Pancreas (tissue), 10 donors: ENCODE data around the gene SH3RF3. TPM values are rescaled to one million over a fixed set of nuclear protein-coding genes. Genes with fewer than 3 reads are reported as not detected.
A peak's percentile ranks its signal among the peaks of the same experiment; 100 is the strongest.

ENCODE experiments used
- ATAC-seq, 4 donors: fragments of 200-7000 bp; cut with Tn5 transposase; one replicate each; pipeline versions ENCODE4 v1.8.0 to v1.9.1; 2020; ENCODE audit warnings: mild to moderate bottlenecking in 4 of 4, moderate library complexity in 4 of 4
- DNase-seq, 6 donors: peaks; one replicate each; pipeline ENCODE4 v3.0.0-alpha.2; 2020
- FAIRE-seq: peaks from 2 replicates; lab custom pipeline; 2012; peaks lifted over from hg19 to GRCh38; lab: Jason Lieb, UNC
- H3K27ac ChIP-seq, 4 donors: fragments of 200-600 bp; sonication (generic); 1 replicate in 3 of 4; 2 replicates in 1 of 4; pipeline versions ENCODE4 v1.5.0 to v1.8.0; 2020
- H3K27me3 ChIP-seq, 4 donors: fragments of 200-600 bp; one replicate each; pipeline ENCODE4 v1.8.0; 2021
- H3K36me3 ChIP-seq, 3 donors: fragments of 200-600 bp; sonication (generic) in 1 of 3; one replicate each; pipeline versions ENCODE4 v1.5.0 to v1.8.0; 2020 to 2021
- H3K4me1 ChIP-seq, 3 donors: fragments of 200-600 bp; one replicate each; pipeline ENCODE4 v1.8.0; 2021
- H3K4me3 ChIP-seq, 4 donors: fragments of 200-600 bp; sonication (generic) in 2 of 4; one replicate each; pipeline versions ENCODE4 v1.5.0 to v1.8.0; 2020 to 2021
- H3K9me3 ChIP-seq, 4 donors: fragments of 200-600 bp; one replicate each; pipeline ENCODE4 v1.8.0; 2021
- WGBS, 2 donors: extraction: QIAGEN DNeasy Blood & Tissue Kit; methylation state at CpG; one replicate each; pipeline ENCODE4 v1.1.7; 2013; 5-methylcytosine and 5-hydroxymethylcytosine counted together
- intact Hi-C, 3 donors: fragments of 100-400 bp; cut with DNase I; formaldehyde crosslinking; loops; one replicate each; pipeline versions ENCODE4 v1.11.1 to v1.14.2; 2022
- polyA plus RNA-seq, 2 donors: library from polyadenylated mRNA; stranded (reverse); fragments of 200-250 nt; gene quantifications; one replicate each; pipeline ENCODE4 v1.2.3, GENCODE V29; 2013
- total RNA-seq, 6 donors: library from RNA; stranded (reverse); fragmentation: NEBNext Ultra II Directional in 4 of 6; extraction: Animal tissue kit (Norgen Biotek cat#: 25700) in 4 of 6; gene quantifications; one replicate each; pipeline versions ENCODE4 v1.2.1 to v1.2.4, GENCODE V29; 2021 to 2023
- TF ChIP-seq, protein P1 (sequence below), 4 donors: fragments of 200-600 bp; sonication (generic) in 3 of 4; IDR thresholded peaks; one replicate each; pipeline versions ENCODE4 v1.5.0 to v1.8.0; 2021; ENCODE audit warnings: antibody characterized with exemption in 4 of 4
- donor health status: healthy with polysubstance abuse.
- donor health status: DM: no; HTN: no; CAD: no; lungs with moderate emphysema.
- donor health status: DM: no; HTN: no; CAD: no.
- donor health status: control.
- donor health status: control.
- donor health status: Bipolar disorder and iron deficiency.
- donor health status: DM: yes; HTN: yes; CAD: no.
- donor health status: DM: no; HTN: no; CAD: no.
- donor health status: DM: no; HTN: no; CAD: no.
- donor health status: DM: yes; HTN: yes; CAD: no.

The SH3RF3 gene
- total and polyA plus RNA-seq, 8 donors, result 1.1 to 3.5 (median 1.8) TPM

DNA sequence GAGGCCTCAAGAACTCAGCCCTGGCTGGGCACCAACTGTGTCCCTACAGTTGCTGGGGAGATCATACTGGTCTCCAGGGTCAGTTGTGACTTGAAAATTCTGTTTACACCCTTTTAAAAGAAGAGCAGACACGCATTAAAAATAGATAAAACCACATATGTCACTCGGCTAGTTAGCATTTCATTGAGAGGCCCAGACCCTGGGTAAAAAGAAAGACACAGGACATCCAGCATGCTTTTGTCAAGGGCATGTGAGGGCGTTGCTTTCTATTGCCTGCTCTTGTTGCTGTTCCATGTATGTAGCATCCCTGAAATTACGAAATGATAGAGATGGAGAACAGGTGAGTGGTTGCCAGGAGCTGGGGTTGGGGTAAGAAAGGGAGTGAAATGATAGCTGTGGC, 390.5 kb downstream of the SH3RF3 start:
- intact Hi-C loops, result no loop called here
- 65 to 75% methylated on average over 4 of the region's 4 CpGs for WGBS, 2 donors
- no peak for FAIRE-seq
- no peak for ATAC-seq
- H3K9me3 ChIP-seq, result no peaks in the 10 kb centered on the region
- H3K4me3 ChIP-seq, result no peak overlapping the region
- H3K36me3 ChIP-seq, result no peaks in the 10 kb centered on the region
- no peak overlapping the region for H3K27ac ChIP-seq
- peak in 1 of 6 donors; percentile 19 for DNase-seq
- H3K4me1 ChIP-seq, result no peaks in the 10 kb centered on the region
- H3K27me3 ChIP-seq, result no peaks in the 10 kb centered on the region
- TF ChIP-seq, protein P1, sequence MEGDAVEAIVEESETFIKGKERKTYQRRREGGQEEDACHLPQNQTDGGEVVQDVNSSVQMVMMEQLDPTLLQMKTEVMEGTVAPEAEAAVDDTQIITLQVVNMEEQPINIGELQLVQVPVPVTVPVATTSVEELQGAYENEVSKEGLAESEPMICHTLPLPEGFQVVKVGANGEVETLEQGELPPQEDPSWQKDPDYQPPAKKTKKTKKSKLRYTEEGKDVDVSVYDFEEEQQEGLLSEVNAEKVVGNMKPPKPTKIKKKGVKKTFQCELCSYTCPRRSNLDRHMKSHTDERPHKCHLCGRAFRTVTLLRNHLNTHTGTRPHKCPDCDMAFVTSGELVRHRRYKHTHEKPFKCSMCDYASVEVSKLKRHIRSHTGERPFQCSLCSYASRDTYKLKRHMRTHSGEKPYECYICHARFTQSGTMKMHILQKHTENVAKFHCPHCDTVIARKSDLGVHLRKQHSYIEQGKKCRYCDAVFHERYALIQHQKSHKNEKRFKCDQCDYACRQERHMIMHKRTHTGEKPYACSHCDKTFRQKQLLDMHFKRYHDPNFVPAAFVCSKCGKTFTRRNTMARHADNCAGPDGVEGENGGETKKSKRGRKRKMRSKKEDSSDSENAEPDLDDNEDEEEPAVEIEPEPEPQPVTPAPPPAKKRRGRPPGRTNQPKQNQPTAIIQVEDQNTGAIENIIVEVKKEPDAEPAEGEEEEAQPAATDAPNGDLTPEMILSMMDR (IDR thresholded peaks at IDR 0.05), result no peak

DNA sequence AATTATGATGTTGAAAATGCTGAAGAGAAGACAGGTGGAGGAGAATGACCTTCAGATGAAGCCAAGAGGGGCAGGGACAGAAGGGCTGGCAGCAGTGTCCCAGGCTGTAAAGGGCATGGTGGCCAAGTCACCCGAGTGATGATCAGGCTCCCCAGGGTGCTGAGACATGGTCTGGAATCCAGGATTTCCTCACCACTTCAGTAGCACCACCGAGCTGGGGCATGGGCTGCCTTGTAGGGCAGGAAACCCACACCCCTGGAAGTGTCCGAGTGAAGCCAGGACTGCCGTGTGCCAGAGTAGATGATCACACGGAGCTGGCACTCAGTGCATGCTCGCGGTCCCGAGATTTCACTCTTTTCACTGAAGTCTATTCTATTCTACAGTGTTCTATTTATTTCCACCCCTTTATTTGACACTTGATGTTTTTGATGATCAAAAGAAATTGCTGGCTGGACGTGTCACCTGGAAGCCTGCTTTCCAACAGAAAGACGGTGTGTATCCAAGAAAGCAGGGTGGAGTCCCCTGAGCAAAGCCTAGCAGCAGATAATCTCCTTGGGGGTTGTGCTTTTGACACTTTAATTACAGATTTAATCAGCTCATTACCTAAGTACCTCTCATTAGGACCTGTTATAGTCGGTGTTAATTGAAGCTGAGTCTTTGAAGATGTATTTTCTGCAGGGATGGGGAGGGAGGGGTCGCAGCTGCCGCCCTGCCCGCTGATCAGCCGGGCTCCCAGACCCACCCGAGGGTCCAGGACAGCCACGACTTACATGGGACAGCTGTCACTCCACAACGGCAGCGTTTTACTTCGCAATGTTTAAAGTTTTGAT, 392.4 kb downstream of the SH3RF3 start:
- H3K4me1 ChIP-seq, result no peaks in the 10 kb centered on the region
- 45 to 48% methylated on average over 20 of the region's 20 CpGs for WGBS, 2 donors

DNA sequence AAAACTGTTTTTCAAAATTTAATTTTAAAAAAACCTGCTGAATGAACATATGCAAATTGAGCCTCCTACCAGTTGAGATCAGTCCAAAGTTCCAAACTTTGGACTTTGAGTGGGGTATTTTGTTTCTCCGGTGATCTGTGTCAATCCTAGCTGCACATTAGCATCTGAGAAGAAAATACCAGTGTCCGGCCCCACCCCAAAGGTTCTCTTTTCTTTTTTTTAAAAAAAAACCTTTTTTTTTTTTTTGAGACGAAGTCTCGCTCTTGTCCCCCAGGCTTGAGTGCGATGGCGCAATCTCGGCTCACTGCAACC, 393.0 kb downstream of the SH3RF3 start:
- Histone ChIP-seq H3K27me3 (no peaks in the 10 kb centered on the region), H3K9me3 (no peaks in the 10 kb centered on the region), H3K4me3 (no peak overlapping the region), H3K4me1 (no peaks in the 10 kb centered on the region), H3K27ac (no peak overlapping the region), H3K36me3 (no peaks in the 10 kb centered on the region)
- ATAC-seq (no peak), FAIRE-seq (no peak), DNase-seq (no peak)
- TF ChIP-seq, protein P1 (IDR thresholded peaks at IDR 0.05), result no peak
- WGBS, 2 donors, result 78 to 82% methylated on average over 7 of the region's 7 CpGs
- intact Hi-C loops, result no loop called here

More for the DNA sequence above, 392.4 kb downstream of the SH3RF3 start:
- intact Hi-C loops, result no loop called here
- no peaks in the 10 kb centered on the region for H3K9me3 ChIP-seq
- FAIRE-seq (no peak), DNase-seq (peak in 2 of 6 donors; percentile 20 to 28), ATAC-seq (no peak)
- no peaks in the 10 kb centered on the region for H3K36me3 ChIP-seq
- TF ChIP-seq, protein P1 (IDR thresholded peaks at IDR 0.05), result no peak
- H3K27me3 ChIP-seq, result no peaks in the 10 kb centered on the region
- no peak overlapping the region for H3K4me3 ChIP-seq
- H3K27ac ChIP-seq, result no peak overlapping the region

DNA sequence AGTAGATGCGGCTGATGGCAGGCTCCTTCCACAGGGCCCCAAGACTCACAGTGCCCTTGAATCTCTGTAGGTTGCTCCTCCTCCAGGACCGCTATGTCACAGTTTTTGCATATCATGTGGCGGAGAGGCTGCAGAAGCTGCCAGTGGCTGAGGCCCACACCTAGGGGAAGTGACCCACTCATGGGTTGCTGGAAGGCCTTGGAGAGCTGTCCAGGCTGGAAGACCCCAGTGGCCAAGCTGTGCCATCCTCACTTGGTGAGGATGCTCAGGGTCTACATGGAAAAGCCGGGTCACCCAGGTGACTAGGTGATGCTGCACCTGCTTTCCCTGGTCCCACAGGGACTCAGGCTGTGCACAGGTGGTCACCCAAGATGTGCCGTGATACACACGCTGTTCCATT, 394.1 kb downstream of the SH3RF3 start:
- Histone ChIP-seq H3K4me3 (no peak overlapping the region), H3K4me1 (no peaks in the 10 kb centered on the region), H3K9me3 (no peaks in the 10 kb centered on the region), H3K36me3 (no peaks in the 10 kb centered on the region), H3K27ac (no peak overlapping the region), H3K27me3 (no peaks in the 10 kb centered on the region)
- ATAC-seq (no peak), DNase-seq (peak in 1 of 6 donors; percentile 35), FAIRE-seq (no peak)
- TF ChIP-seq, protein P1 (IDR thresholded peaks at IDR 0.05), result no peak
- intact Hi-C loops, result no loop called here
- WGBS, 2 donors, result 64 to 65% methylated on average over 6 of the region's 6 CpGs
